HG02840 (cell line): Measurements from ENCODE around the gene NEO1.
"Not testable (repeated sequence)": the region's sequence is repeated elsewhere in the genome, so short reads cannot be mapped to it uniquely, and the experiment has no call there.

Source experiments
- ATAC-seq: cut with Tn5 transposase; IDR thresholded peaks from one replicate; pipeline ENCODE4 v1.9.1; 2021; ENCODE audit warnings: mild to moderate bottlenecking, moderate library complexity, moderate number of reproducible peaks; ENCODE audit not compliant: unreplicated experiment, low FRiP score

Gene NEO1

GRCh38 chr15:73296609-73297353 is 244.5 kb downstream of the NEO1 start:
- no peak for ATAC-seq

DNA sequence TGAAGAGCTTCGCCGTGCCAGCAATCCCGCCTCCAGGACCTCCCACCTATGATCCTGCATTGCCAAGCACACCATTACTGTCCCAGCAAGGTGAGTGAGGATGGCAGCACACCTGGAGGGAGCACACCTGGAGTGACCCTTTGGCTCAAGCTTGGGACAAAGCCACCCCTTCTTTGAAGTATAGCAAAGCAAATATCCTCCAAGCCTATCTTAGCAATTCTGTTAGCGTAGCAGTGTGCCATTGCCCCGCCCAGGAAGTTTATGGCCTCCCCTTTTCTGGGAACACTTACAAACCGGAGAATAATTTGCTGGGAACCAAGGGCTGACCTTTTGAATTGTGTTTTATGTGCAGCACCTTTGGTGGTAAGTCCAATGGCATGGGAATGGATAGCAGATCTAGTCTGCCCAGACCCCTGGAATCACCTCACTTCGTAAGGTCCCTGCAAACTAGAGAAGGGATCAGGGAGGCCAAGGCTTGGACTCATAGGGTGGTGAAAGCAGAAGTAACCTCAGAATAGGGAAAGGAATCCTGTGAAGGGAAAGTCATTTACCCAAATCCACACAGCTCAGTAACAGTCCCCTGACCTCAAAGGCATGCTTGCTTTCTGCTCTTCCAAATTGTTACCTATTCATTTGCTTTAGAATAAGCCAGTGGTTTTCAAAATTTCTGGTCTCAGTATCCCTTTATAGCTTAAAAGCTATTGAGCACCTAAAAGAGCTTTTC is 246.4 kb downstream of the NEO1 start:
- no peak for ATAC-seq

- ATAC-seq = not testable (repeated sequence)
Measured at GRCh38 chr15:73300286-73300685, 248.0 kb downstream of the NEO1 start.

DNA sequence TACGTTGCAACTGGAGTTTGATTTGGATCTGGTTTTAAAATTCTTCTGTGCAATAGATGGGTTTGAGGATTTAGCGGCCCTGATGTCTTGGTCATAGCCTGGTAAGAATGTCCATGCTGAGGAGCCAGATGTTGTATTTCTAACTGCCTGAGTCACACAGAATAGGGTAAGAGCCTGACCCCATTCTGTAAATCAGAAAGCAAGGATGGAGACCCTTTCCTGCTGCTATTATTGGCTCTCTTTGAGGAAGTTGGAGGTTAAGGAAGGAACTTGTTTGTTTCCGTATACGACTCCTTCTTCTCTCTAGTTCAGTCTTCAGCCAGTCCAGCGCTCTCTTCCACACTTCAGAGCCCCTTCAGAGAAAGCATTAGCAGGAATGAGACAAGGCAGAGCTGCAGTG is 251.4 kb downstream of the NEO1 start:
- ATAC-seq = no peak

DNA sequence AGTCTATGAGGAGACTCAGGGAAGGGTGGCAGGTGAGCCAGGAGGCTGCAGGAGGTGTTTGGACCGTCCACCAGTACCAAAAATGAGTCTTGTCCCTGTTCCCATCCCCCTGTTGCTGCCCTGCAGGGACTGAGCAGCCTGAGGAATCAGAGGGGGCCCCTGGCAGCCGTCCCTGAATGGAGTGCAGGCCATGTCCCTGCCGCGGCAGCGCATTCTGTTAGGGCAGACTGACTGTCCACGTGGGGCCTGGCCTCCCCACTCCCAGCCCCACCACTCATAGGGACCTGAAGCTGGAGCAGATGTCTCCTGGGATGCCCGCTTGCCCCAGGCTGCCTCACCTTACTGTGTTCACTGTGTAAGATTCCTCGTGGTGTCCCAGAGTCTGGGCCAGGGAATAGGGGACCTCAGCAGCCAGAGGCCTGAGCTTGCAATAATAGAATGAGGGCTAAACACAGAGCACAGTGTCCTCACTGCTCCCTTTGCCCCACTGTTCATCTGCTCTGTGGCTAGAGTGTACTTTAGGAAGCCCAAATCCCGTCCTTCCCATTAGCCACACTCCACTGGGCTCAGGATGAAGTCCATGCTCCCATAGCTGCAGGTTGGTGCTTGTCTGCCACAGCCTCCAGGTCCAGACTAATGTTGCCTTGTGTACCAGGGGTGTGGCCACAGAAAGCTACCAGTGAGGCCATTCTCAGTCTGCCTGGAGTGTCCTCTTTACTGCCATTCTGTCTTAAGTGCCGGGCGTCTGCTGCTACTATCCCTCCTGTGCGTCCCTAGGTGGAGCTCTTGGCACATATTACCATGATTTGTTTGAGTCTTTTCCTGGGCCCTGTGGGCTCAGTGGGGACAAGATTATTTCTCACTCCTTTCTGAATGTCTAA is 253.3 kb downstream of the NEO1 start:
- no peak for ATAC-seq

GRCh38 chr15:73308305-73308704 is 256.0 kb downstream of the NEO1 start:
- no peak for ATAC-seq

- no peak for ATAC-seq
Measured at GRCh38 chr15:73313861-73314260, 261.6 kb downstream of the NEO1 start.

- ATAC-seq = no peak
Measured at GRCh38 chr15:73317651-73318462, 265.6 kb downstream of the NEO1 start.

GRCh38 chr15:73318463-73319351 is 266.4 kb downstream of the NEO1 start:
- no peak for ATAC-seq

DNA sequence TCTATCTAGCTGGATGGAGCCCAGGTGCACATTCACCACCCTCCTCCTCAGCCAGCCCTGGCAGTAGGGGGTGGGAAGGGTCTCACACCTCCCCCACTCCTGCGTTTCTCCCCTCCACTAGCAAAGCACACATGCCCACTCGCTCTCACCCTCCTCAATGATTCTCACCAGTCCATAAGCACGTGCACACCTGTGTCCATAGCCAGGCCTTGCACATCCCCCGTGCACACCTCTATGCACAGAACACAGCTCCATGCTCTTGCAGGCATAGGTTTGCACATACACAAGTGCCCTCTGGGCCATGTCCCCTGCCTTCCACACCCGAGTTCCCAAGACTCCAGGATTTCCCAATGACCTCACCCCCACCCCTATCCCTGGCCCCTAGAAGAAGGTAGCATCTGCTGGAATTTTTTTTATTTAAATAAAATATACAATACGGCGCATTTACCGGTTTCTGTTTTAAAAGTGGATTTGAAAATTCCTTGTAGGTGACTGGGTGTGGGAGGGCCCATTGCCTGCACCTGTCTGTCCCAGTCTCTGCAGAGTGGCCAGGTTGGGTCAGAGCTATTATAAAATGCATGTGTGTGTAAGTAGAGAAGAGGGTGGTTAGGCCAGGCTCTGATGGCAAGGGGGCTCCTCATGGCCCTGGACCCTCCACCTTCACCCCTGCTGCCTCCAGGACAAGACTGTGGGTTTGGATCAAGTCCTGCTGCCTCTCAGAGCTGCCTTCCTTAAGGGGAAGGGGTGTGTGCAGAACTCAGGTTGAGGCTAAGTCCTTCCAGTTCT is 267.4 kb downstream of the NEO1 start:
- no peak for ATAC-seq

GRCh38 chr15:73320619-73321180 is 268.4 kb downstream of the NEO1 start:
- ATAC-seq = no peak

- no peak for ATAC-seq
Measured at GRCh38 chr15:73321496-73322450, 269.5 kb downstream of the NEO1 start.

- no peak for ATAC-seq
Measured at GRCh38 chr15:73322665-73323373, 270.6 kb downstream of the NEO1 start.

GRCh38 chr15:73323374-73323955 is 271.2 kb downstream of the NEO1 start:
- ATAC-seq = no peak

DNA sequence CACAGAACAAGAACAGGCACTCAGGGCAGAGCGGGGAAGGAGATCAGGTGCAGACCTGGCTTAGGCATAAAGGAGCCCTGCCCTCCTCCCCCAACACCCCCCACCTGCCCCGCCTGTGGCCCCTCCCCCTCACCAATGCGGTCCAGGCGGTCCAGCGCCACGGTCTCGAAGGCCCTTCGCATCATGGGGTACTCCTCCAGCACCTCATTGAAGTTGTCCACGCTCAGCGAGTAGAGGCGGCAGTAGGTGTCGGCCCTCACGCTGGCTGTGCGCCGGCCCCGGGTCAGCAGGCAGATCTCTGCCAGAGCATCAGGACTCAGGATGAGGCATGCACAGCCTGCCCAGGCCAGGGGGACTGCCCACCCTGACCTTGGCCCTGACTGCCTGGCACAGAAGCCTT is 271.7 kb downstream of the NEO1 start:
- ATAC-seq = no peak
